HepG2 (cell line): ENCODE results near the gene GGA3. TPM values are rescaled to one million over a fixed set of nuclear protein-coding genes. Genes with fewer than 3 reads are reported as not detected.
A peak's percentile ranks its signal among the peaks of the same experiment; 100 is the strongest.

Source experiments
- HNRNPH1 ChIP-seq: fragments of 200-400 bp; formaldehyde crosslinking; optimal IDR thresholded peaks from 2 replicates; pipeline ENCODE3; 2017; ENCODE audit warnings: mild to moderate bottlenecking, low read depth, low read length
- HNRNPLL ChIP-seq: fragments of 200-400 bp; formaldehyde crosslinking; IDR thresholded peaks from 2 replicates; pipeline ENCODE4 v1.6.1; 2017; ENCODE audit warnings: mild to moderate bottlenecking, low read depth, low read length; ENCODE audit not compliant: poor library complexity, severe bottlenecking
- JUN ChIP-seq: sonication (generic); formaldehyde crosslinking; IDR thresholded peaks from 2 replicates; pipeline ENCODE4 v1.4.0; 2020; ENCODE audit warnings: mild to moderate bottlenecking, missing genetic modification reagents
- MLLT10 ChIP-seq: sonication (generic); formaldehyde crosslinking; IDR thresholded peaks from 2 replicates; pipeline ENCODE4 v1.4.0; 2020; ENCODE audit warnings: missing genetic modification reagents
- PRDM4 ChIP-seq: sonication (generic); formaldehyde crosslinking; IDR thresholded peaks from 2 replicates; pipeline ENCODE4 v1.9.0; 2021; ENCODE audit warnings: missing genetic modification reagents, borderline replicate concordance
- REPIN1 ChIP-seq: sonication (generic); formaldehyde crosslinking; IDR thresholded peaks from 2 replicates; pipeline ENCODE4 v1.8.0; 2022; ENCODE audit warnings: missing genetic modification reagents, low read depth, mild to moderate bottlenecking, borderline replicate concordance
- U2AF2 ChIP-seq: fragments of 200-400 bp; formaldehyde crosslinking; IDR thresholded peaks from 2 replicates; pipeline ENCODE4 v1.6.1; 2017; ENCODE audit warnings: low read depth, mild to moderate bottlenecking, low read length
- ZBED4 ChIP-seq: sonication (generic); formaldehyde crosslinking; IDR thresholded peaks from 2 replicates; pipeline ENCODE4 v1.4.0; 2020; ENCODE audit warnings: missing genetic modification reagents, borderline replicate concordance
- ZBTB4 ChIP-seq: sonication (generic); formaldehyde crosslinking; IDR thresholded peaks from 2 replicates; pipeline ENCODE4 v1.4.0; 2020; ENCODE audit warnings: missing genetic modification reagents, mild to moderate bottlenecking, borderline replicate concordance
- ZEB1 ChIP-seq: IDR thresholded peaks from 2 replicates; pipeline ENCODE4 v1.6.1; 2012; ENCODE audit warnings: mild to moderate bottlenecking, low read depth, inconsistent platforms; ENCODE audit not compliant: insufficient replicate concordance
- ZNF230 ChIP-seq: sonication (generic); formaldehyde crosslinking; IDR thresholded peaks from 2 replicates; pipeline ENCODE4 v1.4.0; 2020; ENCODE audit warnings: mild to moderate bottlenecking, missing genetic modification reagents
- ZNF607 ChIP-seq: sonication (generic); formaldehyde crosslinking; IDR thresholded peaks from 2 replicates; pipeline ENCODE4 v1.5.1; 2020; ENCODE audit warnings: missing genetic modification reagents, mild to moderate bottlenecking, borderline replicate concordance
- ZNF614 ChIP-seq: IDR thresholded peaks from 2 replicates; pipeline ENCODE4 v1.6.1; 2018; ENCODE audit warnings: missing biosample characterization, missing genetic modification reagents, inconsistent platforms, borderline replicate concordance
- ZNF644 ChIP-seq: IDR thresholded peaks from 2 replicates; pipeline ENCODE4 v1.6.1; 2016; ENCODE audit warnings: low read depth
- ZNF672 ChIP-seq: sonication (generic); formaldehyde crosslinking; IDR thresholded peaks from 2 replicates; pipeline ENCODE4 v1.8.1; 2022; ENCODE audit warnings: missing genetic modification reagents
- polyA plus RNA-seq, 8 experiments: library from polyadenylated mRNA; depleted of rRNA in 3 of 8; stranded (reverse) in 7 of 8; unstranded in 1 of 8; fragments of >200 nt; fragmentation: Illumina TruSeq in 4 of 8; extraction: Trizol in 4 of 8; gene quantifications; 2 replicates each; pipeline versions ENCODE4 v1.2.1 to v1.2.3, GENCODE V29; 2011 to 2016; ENCODE audit warnings: low read depth in 4 of 8, missing spikeins in 1 of 8, mixed read lengths in 1 of 8; ENCODE audit not compliant: insufficient read depth in 1 of 8
- total RNA-seq, 5 experiments: library from RNA; depleted of rRNA; stranded (reverse); fragments of >200 nt; fragmentation: Illumina TruSeq; extraction: Trizol; gene quantifications; 2 replicates each; pipeline ENCODE4 v1.2.3, GENCODE V29; 2016; ENCODE audit warnings: low read depth in 1 of 5

The GGA3 gene
- total and polyA plus RNA-seq, 2 of the 13 experiments (the other 11 are each of a cell fraction or from before 2014, with no cell fraction given) = 28.4 to 43.7 TPM

- peak; percentile 83 for TF ChIP-seq REPIN1
- TF ChIP-seq ZNF607 = peak; percentile 87
- peak; percentile 32 for TF ChIP-seq HNRNPLL
- no peak for TF ChIP-seq ZBTB4 (CRISPR knock-in tag)
- no peak for TF ChIP-seq ZBED4 (CRISPR knock-in tag)
- TF ChIP-seq JUN (CRISPR knock-in tag) = peak; percentile 76
- TF ChIP-seq ZEB1 = peak; percentile 22
- TF ChIP-seq ZNF644 (CRISPR knock-in tag) = peak; percentile 96
- peak; percentile 99 for TF ChIP-seq HNRNPH1
- peak; percentile 56; the same call in 1 of the 2 replicates for TF ChIP-seq ZNF614 (CRISPR knock-in tag)
- no peak for TF ChIP-seq PRDM4 (CRISPR knock-in tag)
- TF ChIP-seq ZNF230 (CRISPR knock-in tag) = peak; percentile 73; the same call in 1 of the 2 replicates
- no peak for TF ChIP-seq ZNF672 (CRISPR knock-in tag)
- TF ChIP-seq U2AF2 = peak; percentile 94
- TF ChIP-seq MLLT10 = no peak
Measured at GRCh38 chr17:75308732-75309629, 47.6 kb upstream of the GGA3 start (continued).
